Neutrophil (primary cell): ENCODE data around the gene CDH13.

Experiments
- H3K27ac ChIP-seq: fragments of 200-600 bp; sonication (generic); 2 replicates; pipeline ENCODE4 v1.5.1; 2016; ENCODE audit warnings: mild to moderate bottlenecking, moderate library complexity
- H3K27me3 ChIP-seq: fragments of 200-600 bp; sonication (generic); 2 replicates; pipeline ENCODE4 v1.6.0; 2016; ENCODE audit warnings: mild to moderate bottlenecking
- H3K36me3 ChIP-seq: fragments of 200-600 bp; sonication (generic); 2 replicates; pipeline ENCODE4 v1.5.1; 2017
- H3K4me1 ChIP-seq, 2 experiments: fragments of 200-600 bp in 1 of 2; sonication (generic) in 1 of 2; 1 replicate in 1 of 2; 2 replicates in 1 of 2; pipeline versions ENCODE4 v1.5.1 to v1.6.1; 2013 to 2016; ENCODE audit warnings: low read depth in 1 of 2, low read length in 1 of 2, mild to moderate bottlenecking in 1 of 2, moderate library complexity in 1 of 2; ENCODE audit not compliant: control insufficient read depth in 1 of 2, insufficient read depth in 1 of 2
- H3K4me3 ChIP-seq, 2 experiments: fragments of 200-600 bp in 1 of 2; sonication (generic) in 1 of 2; 1 replicate in 1 of 2; 2 replicates in 1 of 2; pipeline ENCODE4 v1.5.1; 2013 to 2016; ENCODE audit warnings: low read depth in 1 of 2, low read length in 1 of 2, mild to moderate bottlenecking in 1 of 2, moderate library complexity in 1 of 2
- H3K9me3 ChIP-seq: fragments of 200-600 bp; sonication (generic); 2 replicates; pipeline ENCODE4 v1.5.1; 2016
- CTCF ChIP-seq: fragments of 200-600 bp; sonication (generic); IDR thresholded peaks from 2 replicates; pipeline ENCODE4 v1.5.1; 2016; ENCODE audit warnings: antibody characterized with exemption

Gene CDH13

GRCh38 chr16:83253521-83253920 is 626.8 kb downstream of the CDH13 start:
- Histone ChIP-seq H3K36me3 (no peaks in the 10 kb centered on the region), H3K4me3 (no peak overlapping the region), H3K9me3 (no peaks in the 10 kb centered on the region), H3K27me3 (no peaks in the 10 kb centered on the region), H3K4me1 (no peaks in the 10 kb centered on the region), H3K27ac (no peak overlapping the region)
- no peak for TF ChIP-seq CTCF

GRCh38 chr16:83258366-83258928 is 631.7 kb downstream of the CDH13 start:
- no peaks in the 10 kb centered on the region for H3K9me3 ChIP-seq
- H3K4me1 ChIP-seq: no peaks in the 10 kb centered on the region
- H3K36me3 ChIP-seq: no peaks in the 10 kb centered on the region
- H3K27ac ChIP-seq: no peak overlapping the region
- no peak for TF ChIP-seq CTCF
- no peaks in the 10 kb centered on the region for H3K27me3 ChIP-seq
- no peak overlapping the region for H3K4me3 ChIP-seq

GRCh38 chr16:83266848-83267553 is 640.2 kb downstream of the CDH13 start:
- Histone ChIP-seq H3K36me3 (no peaks in the 10 kb centered on the region), H3K27ac (no peak overlapping the region), H3K4me1 (no peaks in the 10 kb centered on the region), H3K9me3 (no peaks in the 10 kb centered on the region), H3K4me3 (no peak overlapping the region), H3K27me3 (no peaks in the 10 kb centered on the region)
- no peak for TF ChIP-seq CTCF

- Histone ChIP-seq H3K36me3 (no peaks in the 10 kb centered on the region), H3K4me1 (no peaks in the 10 kb centered on the region), H3K4me3 (no peak overlapping the region), H3K27ac (no peak overlapping the region), H3K9me3 (no peaks in the 10 kb centered on the region), H3K27me3 (no peaks in the 10 kb centered on the region)
- TF ChIP-seq CTCF: no peak
These were observed 641.4 kb downstream of the CDH13 start for GRCh38 chr16:83268169-83268568.

- H3K27ac ChIP-seq: no peak overlapping the region
- no peak for TF ChIP-seq CTCF
- H3K9me3 ChIP-seq: no peaks in the 10 kb centered on the region
- no peaks in the 10 kb centered on the region for H3K4me1 ChIP-seq
- no peaks in the 10 kb centered on the region for H3K36me3 ChIP-seq
- no peaks in the 10 kb centered on the region for H3K27me3 ChIP-seq
- no peak overlapping the region for H3K4me3 ChIP-seq
These were observed 642.3 kb downstream of the CDH13 start for GRCh38 chr16:83269048-83269447.
